KBM-7 (cell line): ENCODE results near the gene SOCS6.

Experiments used
- DNase-seq: peaks from one replicate; pipeline ENCODE4 v3.0.0-alpha.2; 2015
- in situ Hi-C: fragments of 300-500 bp; cut with MboI; formaldehyde crosslinking; loops from 2 replicates; pipeline ENCODE4 v1.14.3; 2020; ENCODE audit warnings: low sequenced_read_pairs, low pct_unique_long_range_greater_than_20kb, mixed read lengths

Gene SOCS6

DNA sequence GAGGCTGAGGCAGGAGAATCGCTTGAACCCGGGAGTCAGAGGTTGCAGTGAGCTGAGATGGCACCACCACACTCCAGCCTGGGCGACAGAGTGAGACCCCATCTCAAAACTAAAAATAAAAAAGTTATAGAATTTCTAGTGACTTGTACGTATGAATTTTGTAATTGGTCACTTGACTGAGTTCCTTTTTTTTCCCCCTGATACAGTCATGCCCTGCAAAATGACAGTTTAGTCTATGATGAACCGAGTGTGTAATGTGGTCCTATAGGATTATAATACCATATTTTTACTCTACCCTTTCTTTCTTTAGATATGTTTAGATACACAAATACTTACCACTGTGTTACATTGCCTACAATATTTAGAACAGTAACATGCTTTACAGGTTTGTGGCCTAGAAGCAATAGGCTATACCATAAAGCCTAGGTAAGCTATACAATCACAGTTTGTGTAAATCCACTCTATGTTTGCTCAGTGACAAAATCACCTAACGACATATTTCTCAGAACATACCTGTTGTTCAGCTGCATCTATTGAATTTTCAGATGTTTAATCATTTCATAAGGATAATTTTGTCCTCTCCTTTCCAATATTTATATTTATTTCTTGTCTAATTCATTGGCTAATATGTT is 25.4 kb downstream of the SOCS6 start:
- no peak for DNase-seq
- in situ Hi-C loops, result no loop called here

DNA sequence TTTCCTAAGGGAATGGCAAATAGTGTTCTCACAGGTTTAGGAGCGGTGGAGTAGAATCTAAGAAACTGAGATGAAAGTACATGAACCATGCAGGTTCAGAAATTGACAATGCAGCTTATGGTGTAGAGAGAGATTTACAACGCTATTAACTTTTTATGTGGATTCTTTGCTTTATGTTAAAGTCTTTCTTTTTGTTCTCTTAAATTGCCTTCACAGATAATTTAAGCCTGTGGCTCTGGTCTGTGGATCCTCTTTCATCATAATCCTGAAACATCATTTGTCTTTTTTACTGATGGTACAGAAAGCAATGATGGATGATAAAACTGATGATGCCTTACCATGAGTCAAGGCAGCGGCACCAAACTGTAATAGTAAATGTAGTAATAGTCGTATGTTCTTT is 30.3 kb downstream of the SOCS6 start:
- no peak for DNase-seq
- in situ Hi-C loops, result no loop called here

- DNase-seq, result no peak
- in situ Hi-C loops, result no loop called here
Observed at GRCh38 chr18:70321616-70322015, 32.8 kb downstream of the SOCS6 start.

GRCh38 chr18:70322385-70322784 is 33.5 kb downstream of the SOCS6 start:
- in situ Hi-C loops, result no loop called here
- DNase-seq, result no peak

DNA sequence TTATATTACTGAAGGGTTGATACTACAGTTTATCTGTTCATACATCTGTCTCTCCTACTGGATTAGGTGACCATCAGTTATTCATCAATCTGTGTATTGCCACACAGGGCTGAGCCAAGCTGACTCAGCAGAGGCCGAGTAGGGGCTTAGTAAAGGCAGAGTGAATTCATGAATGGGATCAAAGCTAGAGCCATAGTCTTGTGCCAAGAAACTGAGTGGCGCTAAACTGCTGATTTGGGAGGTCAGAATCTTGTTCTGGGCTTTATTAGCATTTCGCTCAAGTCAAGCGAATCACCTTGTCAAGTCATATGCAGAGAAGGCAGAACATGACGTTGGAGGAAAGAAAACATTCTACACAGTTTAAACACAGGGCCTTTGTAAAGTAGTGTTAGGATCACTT is 34.1 kb downstream of the SOCS6 start:
- DNase-seq, result no peak
- in situ Hi-C loops, result no loop called here

DNA sequence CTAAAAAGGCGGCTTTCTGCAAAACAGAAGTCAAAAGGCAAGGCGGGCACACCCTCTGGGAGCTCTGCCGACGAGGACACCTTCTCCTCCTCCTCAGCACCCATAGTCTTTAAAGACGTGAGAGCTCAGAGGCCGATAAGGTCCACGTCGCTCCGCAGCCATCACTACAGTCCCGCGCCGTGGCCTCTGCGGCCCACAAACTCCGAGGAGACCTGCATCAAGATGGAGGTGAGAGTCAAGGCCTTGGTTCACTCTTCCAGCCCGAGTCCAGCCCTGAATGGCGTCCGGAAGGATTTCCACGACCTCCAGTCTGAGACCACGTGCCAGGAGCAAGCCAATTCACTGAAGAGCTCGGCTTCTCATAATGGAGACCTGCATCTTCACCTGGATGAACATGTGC is 36.1 kb downstream of the SOCS6 start:
- DNase-seq, result no peak
- in situ Hi-C loops, result no loop called here

GRCh38 chr18:70326255-70326654 is 37.4 kb downstream of the SOCS6 start:
- in situ Hi-C loops, result no loop called here
- DNase-seq, result no peak

DNA sequence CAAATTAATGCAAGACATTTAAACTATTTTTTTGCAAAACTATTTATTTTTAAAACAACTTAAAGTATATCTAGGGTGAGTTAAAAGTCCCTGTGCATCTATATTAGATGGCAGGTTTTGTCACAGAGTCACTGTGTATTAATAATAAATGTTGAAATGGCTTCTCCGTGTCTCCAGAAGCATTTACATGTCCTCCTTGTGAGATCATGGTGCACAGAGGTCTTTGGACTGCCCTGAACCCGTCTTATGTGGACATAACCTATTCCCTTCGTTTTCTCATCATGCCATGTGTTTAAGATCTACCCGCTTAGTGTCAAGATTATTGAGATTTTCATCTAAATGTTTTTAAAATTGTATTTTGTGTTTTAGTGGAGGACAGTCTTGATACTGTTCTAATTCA is 39.3 kb downstream of the SOCS6 start:
- in situ Hi-C loops, result no loop called here
- no peak for DNase-seq

DNA sequence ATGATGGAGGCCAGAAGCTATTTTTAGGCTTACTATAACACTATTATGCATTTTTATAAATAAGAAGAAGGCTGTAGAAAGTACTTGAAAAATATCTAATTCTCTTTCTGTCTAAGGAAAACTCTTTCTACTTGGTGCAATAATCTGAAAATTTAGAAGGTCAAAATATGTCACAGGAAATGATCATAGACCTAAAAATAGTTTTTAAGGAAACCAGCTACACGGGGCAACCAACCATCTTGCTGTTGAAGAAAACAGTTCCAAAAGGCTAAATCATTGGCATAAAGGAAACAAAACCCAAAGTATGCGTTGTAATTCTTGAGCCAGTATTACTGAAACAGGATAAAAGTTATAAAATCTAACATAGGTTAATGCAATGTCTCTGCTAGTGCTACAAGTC is 40.2 kb downstream of the SOCS6 start:
- peak; percentile 25 for DNase-seq
- in situ Hi-C loops, result no loop called here

DNA sequence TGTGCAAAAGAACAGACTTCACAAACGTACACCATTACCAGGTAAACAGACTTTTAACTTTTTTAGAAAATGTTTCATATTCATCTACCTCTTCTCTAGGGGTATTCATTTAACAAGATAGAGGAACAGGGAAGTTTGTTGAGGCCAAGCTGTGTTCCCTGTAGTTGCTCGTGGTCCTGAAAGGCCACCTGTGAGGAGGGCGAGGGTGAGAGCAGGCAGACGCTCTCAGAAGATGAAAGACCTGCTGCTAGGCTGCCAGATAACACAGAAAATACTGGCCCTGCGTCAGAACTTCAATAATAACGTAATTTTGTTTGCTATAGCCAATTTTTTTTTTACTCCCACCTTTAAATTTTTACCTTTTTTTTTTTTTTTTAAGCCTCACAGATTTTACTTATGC is 42.0 kb downstream of the SOCS6 start:
- in situ Hi-C loops, result no loop called here
- no peak for DNase-seq

- in situ Hi-C loops, result no loop called here
Observed at GRCh38 chr18:70331456-70332097, 42.7 kb downstream of the SOCS6 start.

DNA sequence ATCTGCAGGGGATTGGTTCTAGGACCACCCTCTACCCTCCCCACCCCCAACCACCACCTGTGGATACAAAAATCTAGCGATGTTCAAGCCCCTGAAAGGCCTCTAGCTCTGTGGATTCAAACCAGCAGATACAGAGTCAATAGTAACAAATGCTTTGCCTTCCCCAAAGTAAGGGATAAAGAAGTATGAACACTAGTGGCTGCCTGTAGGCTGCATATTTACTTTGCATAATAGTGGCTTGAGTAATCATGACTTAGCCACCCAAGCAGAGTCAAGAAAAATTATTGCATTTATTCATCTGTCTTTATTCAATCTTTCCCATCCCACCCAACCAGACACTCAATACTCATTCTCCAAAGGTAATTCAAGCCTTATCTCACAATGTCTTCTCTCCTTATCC is 43.8 kb downstream of the SOCS6 start:
- in situ Hi-C loops, result no loop called here

More at GRCh38 chr18:70331456-70332097, 42.7 kb downstream of the SOCS6 start:
- DNase-seq, result no peak

DNA sequence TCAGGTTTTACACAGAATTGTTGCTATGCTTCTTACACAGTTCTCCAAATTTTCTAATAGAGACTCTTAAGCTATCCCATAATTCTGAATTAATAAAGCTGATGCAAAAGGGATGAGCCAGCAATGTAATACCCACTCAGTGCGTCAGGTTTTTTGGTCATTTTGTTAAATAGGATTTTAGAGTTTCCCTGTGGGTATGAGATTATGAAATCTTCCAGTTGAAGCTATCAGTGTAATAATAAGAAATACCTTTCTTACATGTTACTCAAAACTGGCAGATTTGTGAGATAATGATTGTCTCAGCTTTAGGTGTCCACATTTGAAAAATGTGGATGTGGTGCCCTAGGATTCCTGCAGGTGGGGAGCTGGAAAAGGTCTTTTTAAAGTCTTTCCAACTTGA is 44.5 kb downstream of the SOCS6 start:
- in situ Hi-C loops, result no loop called here
- DNase-seq, result no peak

More for the DNA sequence above, 43.8 kb downstream of the SOCS6 start:
- DNase-seq, result no peak

DNA sequence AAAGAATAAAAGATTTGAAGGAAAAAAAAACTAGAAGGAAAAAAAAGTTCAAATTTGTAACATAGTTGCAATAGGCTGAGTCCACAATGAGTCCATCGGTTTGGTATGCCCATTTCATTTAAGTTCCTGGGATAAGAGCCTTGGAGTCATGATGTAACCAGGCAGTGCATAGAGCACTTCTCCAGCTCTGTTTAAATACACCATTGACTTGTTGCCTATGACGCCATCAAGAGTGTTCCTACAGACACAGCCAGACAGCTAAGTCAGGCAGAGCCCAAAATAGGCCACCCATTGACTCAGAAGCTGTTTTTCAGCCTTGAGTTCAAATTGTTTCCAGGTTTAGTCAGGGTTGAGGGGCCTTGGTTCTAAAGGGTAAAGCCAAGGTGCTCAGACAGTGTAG is 44.9 kb downstream of the SOCS6 start:
- DNase-seq, result no peak
- in situ Hi-C loops, result no loop called here

DNA sequence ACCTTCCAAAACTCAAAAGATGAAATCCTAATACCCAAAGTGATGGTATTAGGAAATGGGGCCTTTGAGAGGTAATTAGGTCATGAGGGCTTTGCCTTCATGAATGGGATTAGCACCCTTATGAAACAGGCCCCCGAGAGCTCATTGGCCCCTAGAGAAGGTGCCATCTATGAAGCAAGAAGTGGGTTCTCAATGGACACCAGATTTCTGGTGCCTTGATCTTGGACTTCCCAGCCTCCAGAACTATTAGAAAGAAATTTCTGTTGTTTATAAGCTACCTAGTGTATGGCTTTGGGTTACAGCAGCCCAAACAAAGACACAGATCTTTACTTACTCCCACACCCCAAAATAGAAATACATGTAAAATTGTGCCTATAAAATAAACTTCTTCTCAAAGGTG is 45.4 kb downstream of the SOCS6 start:
- in situ Hi-C loops, result no loop called here
- DNase-seq, result no peak

GRCh38 chr18:70334728-70335329 is 46.0 kb downstream of the SOCS6 start:
- in situ Hi-C loops, result no loop called here
- DNase-seq, result no peak

DNA sequence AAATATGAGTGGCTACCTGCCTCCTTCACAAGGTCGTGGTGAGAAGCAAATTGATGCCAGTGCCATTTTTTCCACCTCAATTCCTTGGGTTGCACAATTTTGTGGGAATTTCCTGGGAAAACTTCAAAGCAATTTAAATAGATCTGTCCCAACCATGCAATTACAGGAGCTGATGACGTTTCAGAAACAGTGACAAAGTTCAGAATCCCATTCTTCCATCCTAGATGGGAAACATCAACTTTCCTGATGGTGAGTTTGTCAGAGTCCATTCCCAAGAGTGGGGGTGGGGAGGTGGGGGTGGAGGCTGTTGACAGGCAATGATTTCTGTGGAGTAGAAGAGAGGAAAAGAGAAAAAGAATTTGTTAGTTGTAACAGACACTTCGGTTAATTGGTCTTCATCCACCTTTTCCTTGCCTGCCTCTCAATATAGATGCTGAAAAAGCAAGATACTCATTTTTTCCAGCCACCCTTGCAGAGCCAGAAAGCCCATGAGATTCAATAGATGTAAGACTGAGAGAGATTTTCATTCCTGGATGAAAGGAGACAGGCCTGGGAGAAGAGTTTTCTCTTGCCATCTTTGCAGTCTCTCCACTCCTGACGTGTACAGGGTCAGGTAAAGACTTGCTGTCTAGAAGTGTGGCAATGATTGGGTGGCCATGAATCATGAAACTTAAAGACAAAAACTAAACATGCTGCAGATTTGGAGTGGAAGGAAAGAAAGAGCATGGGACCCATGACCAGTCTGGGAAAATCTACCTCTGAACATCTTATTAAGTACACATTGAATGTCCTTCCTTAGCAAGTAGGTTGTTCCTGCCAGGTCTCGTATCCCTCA is 47.3 kb downstream of the SOCS6 start:
- in situ Hi-C loops, result no loop called here
- DNase-seq, result no peak

GRCh38 chr18:70337139-70337972 is 48.5 kb downstream of the SOCS6 start:
- no peak for DNase-seq
- in situ Hi-C loops, result no loop called here

GRCh38 chr18:70338890-70339289 is 50.0 kb downstream of the SOCS6 start:
- in situ Hi-C loops, result no loop called here
- DNase-seq, result no peak
